Measurements from ENCODE around the gene TOB1. TPM values are rescaled to one million over a fixed set of nuclear protein-coding genes. Genes with fewer than 3 reads are reported as not detected.

Gene TOB1
- polyA plus RNA-seq, 1 of the 3 experiments (the other 2 are of a cell fraction): 19.3 TPM

- no peak overlapping the region for H3K4me3 ChIP-seq (ENCODE audit: low read depth in 2 of 2, low read length in 1 of 2)
- ChIA-PET CTCF (interaction anchor here (0.7 to 26.2 kb wide), 22 partner anchors 9 to 299 kb away, joined by 3 to 820 read pairs (median 14); partner anchors contain the start of genes NME1, TOB1 and WFIKKN2), POLR2A (interaction anchor here (1.4 to 3.5 kb wide), 3 partner anchors 12 to 103 kb away, joined by 4 to 72 read pairs (median 6); partner anchors contain the start of gene TOB1)
- H3K9ac ChIP-seq: no peak overlapping the region
- no peaks in the 10 kb centered on the region for H3F3A ChIP-seq (replicated peaks; ENCODE audit: insufficient read depth)
- H3K79me2 ChIP-seq (ENCODE audit: insufficient read depth): no peaks in the 10 kb centered on the region
- no peaks in the 10 kb centered on the region for H3K27me3 ChIP-seq (ENCODE audit: insufficient read depth)
- H3K36me3 ChIP-seq (replicated peaks in 1 of 2; ENCODE audit: control insufficient read depth in 1 of 2, insufficient read depth in 2 of 2, low read length in 1 of 2): no peaks in the 10 kb centered on the region
- WGBS (ENCODE audit: low lambda C conversion rate): 94% methylated on average over 6 of the region's 6 CpGs
- no peak overlapping the region for H3K4me2 ChIP-seq
- H2AFZ ChIP-seq (ENCODE audit: low read depth): no peak overlapping the region
- TF ChIP-seq FOSL2 (IDR thresholded peaks at IDR 0.05; ENCODE audit: borderline replicate concordance, low read depth): no peak
- TF ChIP-seq TAF1 (IDR thresholded peaks at IDR 0.05; ENCODE audit: borderline replicate concordance, low read depth, low read length): no peak
- TF ChIP-seq FOXJ3 (CRISPR knock-in tag; IDR thresholded peaks at IDR 0.05): no peak
- TF ChIP-seq ZBTB33 (IDR thresholded peaks at IDR 0.05; ENCODE audit: borderline replicate concordance, low read depth): no peak
- TF ChIP-seq MEF2A (IDR thresholded peaks at IDR 0.05; ENCODE audit: borderline replicate concordance, low read depth): no peak
- no peak for TF ChIP-seq NFIC (IDR thresholded peaks at IDR 0.05; ENCODE audit: borderline replicate concordance)
- no peak for TF ChIP-seq PBX3 (IDR thresholded peaks at IDR 0.05)
- TF ChIP-seq POLR2AphosphoS5 (IDR thresholded peaks at IDR 0.05; ENCODE audit: low read depth, low read length): no peak
- no peak for TF ChIP-seq IRF3 (IDR thresholded peaks at IDR 0.05; ENCODE audit: low read depth, low read length)
- TF ChIP-seq JUND (IDR thresholded peaks at IDR 0.05): no peak
- H4K20me1 ChIP-seq (ENCODE audit: insufficient read depth): no peaks in the 10 kb centered on the region
- H3K9me2 ChIP-seq: no peaks in the 10 kb centered on the region
- peaks cover 0 to 9% of the 10 kb centered on the region in 2 experiments; a peak in 1 of 4 replicates for H3K4me1 ChIP-seq (ENCODE audit: control insufficient read depth in 1 of 2, insufficient read depth in 2 of 2, low read depth in 1 of 2, low read length in 1 of 2)
- DNase-seq: no peak
- no peak overlapping the region for H3K27ac ChIP-seq (ENCODE audit: low read depth in 2 of 2, low read length in 1 of 2)
- H3K9me3 ChIP-seq: no peaks in the 10 kb centered on the region
These were observed 12.4 kb downstream of the TOB1 start for GRCh38 chr17:50853781-50854180.

- Histone ChIP-seq H3K4me1 (ENCODE audit: control insufficient read depth in 1 of 2, insufficient read depth in 2 of 2, low read depth in 1 of 2, low read length in 1 of 2) (peaks cover 0 to 9% of the 10 kb centered on the region in 2 experiments; a peak in 1 of 4 replicates), H3K36me3 (replicated peaks in 1 of 2; ENCODE audit: control insufficient read depth in 1 of 2, insufficient read depth in 2 of 2, low read length in 1 of 2) (no peaks in the 10 kb centered on the region), H3K27ac (ENCODE audit: low read depth in 2 of 2, low read length in 1 of 2) (no peak overlapping the region), H3K9me3 (no peaks in the 10 kb centered on the region), H3K9me2 (no peaks in the 10 kb centered on the region), H3K4me2 (no peak overlapping the region), H3K9ac (no peak overlapping the region), H3F3A (replicated peaks; ENCODE audit: insufficient read depth) (no peaks in the 10 kb centered on the region), H4K20me1 (ENCODE audit: insufficient read depth) (no peaks in the 10 kb centered on the region), H3K79me2 (ENCODE audit: insufficient read depth) (no peaks in the 10 kb centered on the region), H2AFZ (ENCODE audit: low read depth) (peak overlapping the region; percentile 96; the same call in 1 of the 2 replicates), H3K27me3 (ENCODE audit: insufficient read depth) (no peaks in the 10 kb centered on the region), H3K4me3 (ENCODE audit: low read depth in 2 of 2, low read length in 1 of 2) (no peak overlapping the region)
- WGBS (ENCODE audit: low lambda C conversion rate): 90% methylated on average over 6 of the region's 6 CpGs
- POLR2A ChIA-PET: interaction anchor here (0.7 to 3.5 kb wide), 10 partner anchors 8 to 104 kb away, joined by 3 to 72 read pairs (median 4); partner anchors contain the start of gene TOB1
- CTCF ChIA-PET: interaction anchor here (0.7 to 26.2 kb wide), 57 partner anchors 10 to 418 kb away, joined by 3 to 820 read pairs (median 7); partner anchors contain the start of genes NME1, SPATA20, TOB1 and WFIKKN2
- DNase-seq: no peak
- TF ChIP-seq MXI1 (IDR thresholded peaks at IDR 0.05; ENCODE audit: low read depth, low read length): no peak
- TF ChIP-seq EP300 (IDR thresholded peaks at IDR 0.05; ENCODE audit: borderline replicate concordance in 1 of 2, low read depth in 1 of 2, low read length in 1 of 2): no peak
- no peak for TF ChIP-seq CHD2 (IDR thresholded peaks at IDR 0.05; ENCODE audit: low read length, partially characterized antibody)
- no peak for TF ChIP-seq MAX (IDR thresholded peaks at IDR 0.05; ENCODE audit: low read depth)
- TF ChIP-seq NFIC (IDR thresholded peaks at IDR 0.05; ENCODE audit: borderline replicate concordance): no peak
- no peak for TF ChIP-seq FOXJ3 (CRISPR knock-in tag; IDR thresholded peaks at IDR 0.05)
- no peak for TF ChIP-seq RCOR1 (IDR thresholded peaks at IDR 0.05; ENCODE audit: low read length)
- TF ChIP-seq GABPA (IDR thresholded peaks at IDR 0.05; ENCODE audit: low read depth): no peak
- TF ChIP-seq FOXM1 (IDR thresholded peaks at IDR 0.05; ENCODE audit: low read depth): no peak
- TF ChIP-seq CTCF (IDR thresholded peaks at IDR 0.05): no peak
- TF ChIP-seq IRF3 (IDR thresholded peaks at IDR 0.05; ENCODE audit: low read depth, low read length): no peak
- TF ChIP-seq EZH2phosphoT487 (IDR thresholded peaks at IDR 0.05; ENCODE audit: borderline replicate concordance, low read depth): no peak
These were observed 13.0 kb downstream of the TOB1 start for GRCh38 chr17:50853015-50853615.
